Fibroblast of the conjunctiva (primary cell): ENCODE results near the gene CISD1.
"Not testable (repeated sequence)": the region's sequence is repeated elsewhere in the genome, so short reads cannot be mapped to it uniquely, and the experiment has no call there.

Experiments used
- DNase-seq: peaks from one replicate; pipeline ENCODE4 v3.0.0-alpha.2; 2010; ENCODE audit warnings: low read depth

CISD1 gene

DNA sequence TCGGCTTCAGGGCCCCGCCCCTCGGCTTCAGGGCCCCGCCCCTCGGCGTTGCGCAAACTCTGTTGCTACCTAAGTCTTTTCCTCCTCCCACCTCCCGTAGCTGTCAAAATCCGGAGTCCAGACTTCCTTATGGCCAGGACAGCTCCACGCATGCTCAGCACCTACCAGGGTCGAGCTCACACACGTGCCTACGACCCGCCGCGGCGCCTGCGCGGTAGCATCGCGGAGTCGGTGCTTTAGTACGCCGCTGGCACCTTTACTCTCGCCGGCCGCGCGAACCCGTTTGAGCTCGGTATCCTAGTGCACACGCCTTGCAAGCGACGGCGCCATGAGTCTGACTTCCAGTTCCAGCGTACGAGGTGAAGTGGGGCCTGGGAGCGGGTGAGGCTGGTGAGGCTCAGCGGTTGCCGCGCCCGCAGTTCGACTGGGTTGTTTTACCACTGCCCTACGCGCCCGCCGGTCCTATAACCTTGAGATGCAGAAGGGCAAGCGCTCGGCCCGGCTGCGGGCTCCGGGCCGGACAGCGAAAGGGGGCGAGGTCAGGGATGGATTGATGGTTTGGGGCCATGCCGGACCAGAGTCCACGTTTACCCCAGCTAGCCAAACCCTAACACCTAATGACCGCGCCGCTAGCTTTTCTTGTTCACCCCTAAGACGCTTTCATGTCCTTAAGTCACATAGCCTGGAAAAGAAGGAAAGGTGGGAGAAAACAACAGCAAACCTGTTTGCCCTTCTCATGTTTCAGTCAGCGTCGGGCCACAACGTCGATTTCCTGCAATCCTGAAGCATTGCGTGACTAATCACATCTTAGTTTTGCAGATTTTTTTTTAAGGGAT is at the start of gene CISD1:
Gene CISD1 (plus strand): TSS at position 217 of the 836 bp plus-strand sequence. CDS start 112 bp downstream, at position 329.
- peak; percentile 100 for DNase-seq

DNA sequence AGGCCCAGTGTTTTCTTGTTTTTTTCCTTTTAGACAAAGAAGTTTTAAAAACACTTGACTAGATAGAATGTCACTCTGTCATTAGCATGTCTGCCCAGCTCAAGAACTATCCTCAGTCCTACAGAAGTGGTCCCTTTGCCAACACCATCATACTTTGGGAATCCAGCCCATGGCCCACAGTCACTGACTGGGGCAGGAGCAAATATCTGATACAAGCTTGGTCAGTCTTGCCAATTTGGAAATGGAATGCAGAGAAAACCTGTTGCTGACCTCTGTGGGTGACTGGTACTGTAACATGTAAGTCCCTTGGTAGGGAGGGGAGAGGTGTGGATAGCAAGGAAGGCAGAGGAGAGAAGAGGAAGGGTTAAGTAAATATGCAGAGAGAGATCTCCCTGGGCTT is 49.1 kb upstream of the CISD1 start:
- DNase-seq, result no peak

DNA sequence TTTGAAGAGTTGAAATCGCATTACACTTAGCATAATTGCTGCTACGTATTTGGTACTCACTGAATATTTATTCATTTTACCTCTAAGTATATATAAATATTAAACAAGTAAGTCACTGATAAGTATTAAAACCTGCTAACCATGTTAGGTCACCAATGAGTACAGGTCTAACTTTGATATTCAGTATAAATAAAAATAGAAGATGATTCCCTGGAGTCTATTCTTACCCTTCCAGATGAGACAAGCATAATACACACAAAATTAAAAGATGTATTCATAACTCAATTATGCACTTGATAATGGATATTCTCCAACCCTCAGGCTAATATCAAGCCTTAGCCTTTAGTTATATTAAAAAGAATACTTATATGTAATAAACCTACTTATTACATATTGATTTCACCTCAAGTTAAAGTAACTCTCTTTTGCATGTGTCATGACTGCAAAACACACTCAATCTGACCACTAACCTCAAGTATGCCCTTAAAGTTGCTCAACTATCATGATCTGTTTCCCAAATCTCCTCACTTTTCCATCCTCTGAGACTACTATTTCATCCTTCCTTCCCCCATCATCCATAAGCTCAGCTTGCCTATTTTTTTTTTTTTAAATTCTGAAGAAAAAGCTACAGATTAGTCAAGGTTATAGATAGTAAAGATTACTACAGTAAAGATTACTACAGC is 48.1 kb upstream of the CISD1 start:
- DNase-seq, result no peak

GRCh38 chr10:58225654-58226053 is 43.3 kb upstream of the CISD1 start:
- no peak for DNase-seq

DNA sequence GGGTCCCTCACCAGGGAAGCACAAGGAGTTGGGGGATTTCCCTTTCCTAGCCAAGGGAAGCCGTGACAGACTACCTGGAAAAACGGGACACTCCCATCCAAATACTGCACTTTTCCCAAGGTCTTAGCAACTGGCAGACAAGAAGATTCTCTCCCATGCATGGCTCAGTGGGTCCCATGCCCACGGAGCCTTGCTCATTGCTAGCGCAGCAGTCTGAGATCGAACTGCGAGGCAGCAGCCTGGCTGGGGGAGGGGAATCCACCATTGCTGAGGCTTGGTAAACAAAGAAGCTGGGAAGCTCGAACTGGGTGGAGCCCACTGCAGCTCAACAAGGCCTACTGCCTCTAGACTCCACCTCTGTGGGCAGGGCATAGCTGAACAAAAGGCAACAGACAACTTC is 39.1 kb upstream of the CISD1 start:
- not testable (repeated sequence) for DNase-seq

DNA sequence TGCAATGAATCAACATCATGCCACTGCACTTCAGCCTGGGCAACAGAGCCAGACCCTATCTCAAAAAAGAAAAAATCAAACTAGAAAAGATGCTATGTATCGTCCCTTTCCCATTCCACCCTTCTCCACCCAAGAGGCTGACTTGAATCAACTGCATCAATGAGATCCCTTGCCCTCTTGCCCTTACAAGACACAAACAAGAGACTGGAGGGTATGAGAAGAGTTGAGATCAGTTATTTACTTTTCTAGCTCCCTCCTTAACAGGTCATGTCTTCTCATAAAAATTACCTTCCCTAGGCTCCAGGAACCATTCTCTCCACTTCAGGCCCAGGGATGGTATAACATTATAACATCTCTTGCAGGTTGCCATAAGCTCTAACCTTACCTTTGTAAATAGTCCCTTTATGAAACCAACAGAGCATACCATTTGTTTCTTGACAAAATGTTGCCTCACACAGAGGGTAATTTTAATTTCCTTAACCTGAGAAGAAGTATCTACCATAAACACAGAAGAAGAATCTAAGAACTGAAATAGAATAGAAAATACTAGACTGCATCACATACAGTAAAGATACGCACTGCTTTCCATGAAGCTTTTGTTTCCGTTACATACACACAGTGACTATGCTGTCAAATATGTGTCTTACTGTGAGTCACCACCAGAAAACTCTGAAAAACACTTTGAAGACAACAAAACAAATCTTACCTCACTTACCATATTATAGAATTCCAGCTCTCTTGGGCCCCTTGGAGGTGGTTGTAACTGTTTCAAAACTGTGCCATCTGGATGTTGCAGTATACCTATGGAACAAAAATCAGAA is 31.7 kb upstream of the CISD1 start:
- DNase-seq, result peak; percentile 70

DNA sequence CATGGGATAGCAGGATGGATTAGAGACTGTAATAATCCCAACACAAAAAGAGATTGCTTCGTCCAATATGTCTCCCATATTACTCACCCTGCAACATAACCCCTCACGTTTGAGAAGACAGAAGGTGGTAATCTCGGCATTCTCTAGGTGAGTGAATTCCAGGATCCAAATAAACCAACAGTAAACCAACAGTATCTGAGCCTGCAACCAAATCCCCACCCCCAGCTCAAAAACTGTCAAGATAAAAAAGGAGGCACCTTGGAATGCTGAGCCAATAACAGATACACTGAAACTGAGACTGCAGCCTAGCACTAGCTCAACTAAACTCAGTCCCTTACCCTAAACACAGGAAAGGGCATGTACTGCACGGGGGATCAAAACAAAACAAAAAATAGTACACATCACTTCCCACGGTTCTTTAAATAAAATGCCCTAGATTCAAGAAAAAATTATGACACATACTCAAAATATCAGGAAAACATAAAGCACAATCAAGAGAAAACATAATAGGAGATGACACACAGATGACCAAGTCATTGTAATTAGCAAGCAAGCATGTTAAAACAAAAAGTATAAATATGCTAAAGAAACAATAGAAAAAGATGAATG is 29.3 kb upstream of the CISD1 start:
- DNase-seq, result no peak

GRCh38 chr10:58240531-58240930 is 28.4 kb upstream of the CISD1 start:
- DNase-seq, result no peak

- DNase-seq, result no peak
Measured at GRCh38 chr10:58241346-58241745, 27.6 kb upstream of the CISD1 start.

GRCh38 chr10:58243269-58243668 is 25.7 kb upstream of the CISD1 start:
- DNase-seq, result no peak

DNA sequence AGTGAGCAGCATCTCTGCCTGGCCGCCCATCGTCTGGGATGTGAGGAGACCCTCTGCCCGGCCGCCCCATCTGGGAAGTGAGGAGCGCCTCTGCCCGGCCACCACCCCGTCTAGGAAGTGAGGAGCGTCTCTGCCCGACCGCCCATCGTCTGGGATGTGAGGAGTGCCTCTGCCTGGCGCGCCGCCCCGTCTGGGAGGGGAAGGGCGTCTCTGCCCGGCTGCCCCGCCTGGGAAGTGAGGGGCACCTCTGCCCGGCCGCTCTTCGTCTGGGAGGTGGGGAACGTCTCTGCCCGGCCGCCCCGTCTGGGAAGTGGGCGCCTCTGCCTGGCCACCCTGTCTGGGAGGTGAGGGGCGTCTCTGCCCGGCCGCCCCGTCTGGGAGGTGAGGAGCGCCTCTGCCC is 25.2 kb upstream of the CISD1 start:
- DNase-seq, result not testable (repeated sequence)

DNA sequence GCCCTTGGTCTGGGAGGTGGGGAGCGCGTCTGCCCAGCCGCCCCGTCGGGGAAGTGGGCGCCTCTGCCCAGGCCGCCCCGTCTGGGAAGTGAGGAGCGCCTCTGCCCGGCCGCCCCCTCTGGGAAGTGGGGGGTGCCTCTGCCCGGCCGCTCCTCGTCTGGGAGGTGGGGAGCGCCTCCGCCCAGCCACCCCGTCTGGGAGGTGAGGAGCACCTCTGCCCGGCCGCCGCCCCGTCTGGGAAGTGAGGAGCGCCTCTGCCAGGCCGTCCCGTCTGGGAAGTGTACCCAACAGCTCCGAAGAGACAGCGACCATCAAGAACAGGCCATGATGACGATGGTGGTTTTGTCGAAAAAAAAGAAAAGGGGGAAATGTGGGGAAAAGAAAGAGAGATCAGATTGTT is 24.7 kb upstream of the CISD1 start:
- DNase-seq, result not testable (repeated sequence)

DNA sequence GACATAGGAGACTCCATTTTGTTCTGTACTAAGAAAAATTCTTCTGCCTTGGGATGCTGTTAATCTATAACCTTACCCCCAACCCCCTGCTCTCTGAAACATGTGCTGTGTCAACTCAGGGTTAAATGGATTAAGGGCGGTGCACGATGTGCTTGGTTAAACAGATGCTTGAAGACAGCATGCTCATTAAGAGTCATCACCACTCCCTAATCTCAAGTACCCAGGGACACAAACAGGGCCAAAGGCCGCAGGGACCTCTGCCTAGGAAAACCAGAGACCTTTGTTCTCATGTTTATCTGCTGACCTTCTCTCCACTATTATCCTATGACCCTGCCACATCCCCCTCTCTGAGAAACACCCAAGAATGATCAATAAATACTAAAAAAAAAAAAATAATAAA is 24.3 kb upstream of the CISD1 start:
- DNase-seq, result not testable (repeated sequence)

GRCh38 chr10:58253184-58253583 is 15.8 kb upstream of the CISD1 start:
- no peak for DNase-seq

- no peak for DNase-seq
Measured at GRCh38 chr10:58254644-58255043, 14.3 kb upstream of the CISD1 start.

- not testable (repeated sequence) for DNase-seq
Measured at GRCh38 chr10:58256013-58256780, 12.8 kb upstream of the CISD1 start.

DNA sequence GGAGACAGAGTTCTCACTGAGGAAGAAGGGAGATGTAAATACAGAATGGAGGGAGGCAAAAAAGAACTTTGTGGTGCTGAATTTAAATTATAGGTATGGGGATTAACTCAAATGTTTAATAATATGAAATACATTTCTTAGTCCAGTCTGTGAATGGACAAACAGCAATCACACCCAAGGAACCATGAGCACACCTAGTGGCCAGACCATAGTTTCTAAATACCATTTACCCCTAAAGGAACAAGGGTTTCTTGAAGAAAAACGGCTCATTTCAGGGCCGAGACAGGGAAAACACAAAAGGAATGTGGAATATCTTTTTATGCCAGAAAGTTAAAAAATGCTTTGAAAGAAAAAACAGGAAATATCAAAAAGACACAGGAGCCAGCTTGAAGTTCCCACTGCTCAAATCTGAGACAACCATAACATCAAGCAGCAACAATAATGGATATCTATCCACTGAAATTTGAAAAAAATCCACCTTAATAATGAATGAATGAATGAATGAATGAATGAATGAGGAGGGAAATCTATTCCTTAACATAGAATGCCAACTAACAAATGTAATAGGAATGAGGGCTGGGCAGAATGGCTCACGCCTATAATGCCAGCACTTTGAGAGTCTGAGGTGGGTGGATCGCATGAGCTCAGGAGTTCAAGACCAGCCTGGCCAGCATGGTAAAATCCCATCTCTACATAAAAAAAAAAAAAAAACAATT is 9.8 kb upstream of the CISD1 start:
- no peak for DNase-seq

DNA sequence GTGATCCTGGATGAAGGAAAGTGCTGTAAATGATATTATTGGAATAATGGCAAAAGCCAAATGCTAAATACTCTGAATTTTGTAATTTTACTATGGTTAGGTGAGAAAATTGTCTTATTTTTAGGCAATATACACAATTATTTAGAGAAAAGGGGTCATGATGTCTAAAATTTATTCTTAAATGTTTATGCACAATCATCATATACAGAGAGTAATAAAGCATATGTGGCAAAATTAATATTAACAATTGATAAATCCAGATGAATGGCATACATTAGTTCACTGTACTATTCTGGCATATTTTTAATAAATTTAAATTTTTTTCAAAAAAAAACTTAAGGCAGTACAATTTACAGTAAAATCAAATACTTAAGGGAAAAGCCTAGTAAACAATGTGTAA is 8.6 kb upstream of the CISD1 start:
- no peak for DNase-seq

DNA sequence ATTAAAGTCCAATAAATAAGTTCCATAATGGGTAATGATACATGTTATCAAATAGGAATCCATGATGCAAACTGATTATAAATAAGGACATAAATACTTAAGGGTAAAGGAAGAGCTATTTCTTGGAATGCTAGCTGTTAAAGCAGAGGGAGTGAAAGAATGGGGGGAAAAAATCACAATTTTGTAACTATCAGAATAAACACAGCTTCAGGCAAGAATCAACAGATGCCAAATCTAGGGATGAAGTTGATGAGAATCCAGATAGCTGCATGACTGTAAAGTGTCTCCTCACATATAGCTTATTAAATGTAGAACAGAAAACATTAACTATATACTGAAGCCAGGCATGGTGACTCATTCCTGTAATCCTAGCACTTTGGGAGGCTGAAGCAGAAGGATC is 6.2 kb upstream of the CISD1 start:
- DNase-seq, result no peak

DNA sequence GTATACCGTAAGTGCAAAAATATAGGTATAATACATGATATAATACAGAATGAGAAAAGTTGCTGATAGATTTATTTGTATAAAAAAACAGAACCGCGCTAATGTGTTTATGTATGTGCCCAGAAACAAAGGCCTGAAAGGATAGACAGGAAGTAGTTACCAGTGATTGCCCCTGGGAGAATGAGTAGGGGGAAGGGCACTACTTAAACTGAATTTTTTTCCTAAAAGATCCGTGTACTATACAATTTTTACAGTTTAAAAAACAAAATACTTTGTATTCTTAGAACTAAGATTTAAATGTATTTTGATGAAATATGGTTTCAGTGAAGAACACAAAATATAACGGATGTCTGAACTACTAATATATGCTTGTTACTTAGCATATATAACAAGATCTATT is 4.2 kb upstream of the CISD1 start:
- no peak for DNase-seq

DNA sequence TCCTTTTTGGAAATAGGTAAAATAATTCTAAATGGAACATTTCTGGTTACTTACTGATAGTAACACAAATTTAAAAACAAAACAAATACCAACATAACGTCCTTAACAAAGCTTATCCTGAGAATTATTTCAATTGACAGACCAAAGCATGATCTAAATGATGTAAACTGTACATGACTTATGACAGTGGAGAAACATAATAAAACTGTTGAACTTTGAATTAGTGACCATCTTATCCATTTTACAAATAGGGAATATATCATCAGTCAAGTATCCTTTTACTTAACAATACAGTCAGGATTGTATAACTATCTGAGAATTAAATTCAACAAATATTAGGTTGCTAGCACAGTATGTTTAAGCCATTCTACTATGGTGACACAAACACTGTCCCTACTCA is 3.7 kb upstream of the CISD1 start:
- DNase-seq, result no peak
